HEK293 (cell line): ENCODE results near the gene MLLT10.

Experiments
- CTCF ChIA-PET: fragments of 350-600 bp; formaldehyde crosslinking; extraction: SDS; loops from one replicate; lab custom pipeline; 2021; ENCODE audit warnings: antibody characterized with exemption; lab: Yijun Ruan, JAX
- POLR2A ChIA-PET: fragments of 300-600 bp; formaldehyde crosslinking; extraction: SDS; loops from one replicate; lab custom pipeline; 2020; ENCODE audit warnings: antibody characterized with exemption, inconsistent platforms; lab: Yijun Ruan, JAX
- H3K27ac ChIP-seq: fragments of 200-500 bp; sonication (Bioruptor generic); 2 replicates; pipeline ENCODE4 v1.5.1; 2014; ENCODE audit warnings: low read depth, low read length, control low read depth, inconsistent platforms; ENCODE audit errors: extremely low read depth
- H3K36me3 ChIP-seq, 2 experiments: fragments of 200-500 bp in 1 of 2; sonication (Bioruptor generic) in 1 of 2; 1 replicate in 1 of 2; 2 replicates in 1 of 2; pipeline ENCODE4 v1.5.1; 2014 to 2017; ENCODE audit warnings: inconsistent platforms in 2 of 2, low read length in 2 of 2; ENCODE audit not compliant: control insufficient read depth in 2 of 2, insufficient read depth in 1 of 2
- H3K4me1 ChIP-seq: fragments of 200-500 bp; sonication (Bioruptor generic); 2 replicates; pipeline ENCODE4 v1.5.1; 2014; ENCODE audit warnings: mild to moderate bottlenecking, low read length, inconsistent platforms; ENCODE audit not compliant: control insufficient read depth, insufficient read depth
- H3K4me3 ChIP-seq: 2 replicates; pipeline ENCODE4 v1.5.1; 2011; ENCODE audit warnings: low read depth, mild to moderate bottlenecking, control low read depth, low read length, moderate library complexity
- H3K9me3 ChIP-seq: fragments of 200-500 bp; sonication (Bioruptor generic); 2 replicates; pipeline ENCODE4 v1.5.1; 2014; ENCODE audit warnings: low read depth, low read length, inconsistent platforms; ENCODE audit not compliant: control insufficient read depth, insufficient read depth
- KLF10 ChIP-seq: fragments of 450-650 bp; IDR thresholded peaks from 2 replicates; pipeline ENCODE4 v1.5.1; 2018; ENCODE audit warnings: missing biosample characterization, mild to moderate bottlenecking, missing genetic modification characterization
- KLF8 ChIP-seq: fragments of 450-650 bp; formaldehyde crosslinking; IDR thresholded peaks from 2 replicates; pipeline ENCODE4 v1.5.1; 2016; ENCODE audit warnings: missing biosample characterization, missing genetic modification characterization
- PBX3 ChIP-seq: sonication (generic); formaldehyde crosslinking; IDR thresholded peaks from 2 replicates; pipeline ENCODE4 v1.8.1; 2022; ENCODE audit warnings: mild to moderate bottlenecking, moderate library complexity, missing genetic modification reagents
- PRDM4 ChIP-seq: fragments of 450-650 bp; formaldehyde crosslinking; IDR thresholded peaks from 2 replicates; pipeline ENCODE4 v1.5.1; 2017; ENCODE audit warnings: missing biosample characterization, missing genetic modification characterization
- SP3 ChIP-seq: fragments of 450-650 bp; formaldehyde crosslinking; IDR thresholded peaks from 2 replicates; pipeline ENCODE4 v1.5.1; 2016; ENCODE audit warnings: missing biosample characterization, missing genetic modification characterization
- ZBTB7A ChIP-seq: fragments of 450-650 bp; formaldehyde crosslinking; IDR thresholded peaks from 2 replicates; pipeline ENCODE4 v1.5.1; 2016; ENCODE audit warnings: low read depth, missing biosample characterization, missing genetic modification characterization
- ZNF132 ChIP-seq: fragments of 450-650 bp; formaldehyde crosslinking; IDR thresholded peaks from 2 replicates; pipeline ENCODE4 v1.5.1; 2017; ENCODE audit warnings: missing biosample characterization, missing genetic modification characterization, borderline replicate concordance
- ZNF24 ChIP-seq: fragments of 450-650 bp; formaldehyde crosslinking; IDR thresholded peaks from 2 replicates; pipeline ENCODE4 v1.5.1; 2016; ENCODE audit warnings: missing biosample characterization, missing genetic modification characterization
- ZNF248 ChIP-seq: fragments of 450-650 bp; formaldehyde crosslinking; IDR thresholded peaks from 2 replicates; pipeline ENCODE4 v1.5.1; 2017; ENCODE audit warnings: missing biosample characterization, missing genetic modification characterization
- ZNF335 ChIP-seq: fragments of 450-650 bp; formaldehyde crosslinking; conservative IDR thresholded peaks from 2 replicates; pipeline ENCODE4 v1.5.1; 2016; ENCODE audit warnings: missing biosample characterization, missing genetic modification characterization
- ZNF530 ChIP-seq: fragments of 450-650 bp; formaldehyde crosslinking; IDR thresholded peaks from 2 replicates; pipeline ENCODE4 v1.5.1; 2016; ENCODE audit warnings: low read depth, missing biosample characterization, missing genetic modification characterization
- ZNF544 ChIP-seq: fragments of 450-650 bp; formaldehyde crosslinking; IDR thresholded peaks from 2 replicates; pipeline ENCODE4 v1.5.0; 2017; ENCODE audit warnings: missing biosample characterization, missing genetic modification characterization
- ZNF623 ChIP-seq: fragments of 450-650 bp; formaldehyde crosslinking; IDR thresholded peaks from 2 replicates; pipeline ENCODE4 v1.5.1; 2016; ENCODE audit warnings: missing biosample characterization, missing genetic modification characterization
- ZNF629 ChIP-seq: fragments of 450-650 bp; formaldehyde crosslinking; IDR thresholded peaks from 2 replicates; pipeline ENCODE4 v1.5.1; 2017; ENCODE audit warnings: missing biosample characterization, missing genetic modification characterization
- ZNF701 ChIP-seq: fragments of 450-650 bp; formaldehyde crosslinking; IDR thresholded peaks from 2 replicates; pipeline ENCODE4 v1.5.1; 2016; ENCODE audit warnings: missing biosample characterization, missing genetic modification characterization
- ZNF76 ChIP-seq: fragments of 450-650 bp; formaldehyde crosslinking; IDR thresholded peaks from 2 replicates; pipeline ENCODE4; 2016; ENCODE audit warnings: low read depth, missing biosample characterization, missing genetic modification characterization, borderline replicate concordance
- ZNF843 ChIP-seq: fragments of 450-650 bp; formaldehyde crosslinking; IDR thresholded peaks from 2 replicates; pipeline ENCODE4 v1.5.1; 2016; ENCODE audit warnings: missing biosample characterization, missing genetic modification characterization
- ZXDB ChIP-seq: fragments of 450-650 bp; formaldehyde crosslinking; IDR thresholded peaks from 2 replicates; pipeline ENCODE4 v1.5.1; 2016; ENCODE audit warnings: missing biosample characterization, missing genetic modification characterization
- TF ChIP-seq, protein P1 (sequence below): fragments of 450-650 bp; formaldehyde crosslinking; IDR thresholded peaks from 2 replicates; pipeline ENCODE4 v1.5.1; 2016; ENCODE audit warnings: missing biosample characterization, missing genetic modification characterization

MLLT10 gene

GRCh38 chr10:21518641-21519396 lies 15.2 kb upstream of the MLLT10 start (continued):
- TF ChIP-seq ZNF530 (no peak), ZNF629 (peak; percentile 90), ZNF132 (no peak), PRDM4 (peak; percentile 100), ZNF544 (no peak), ZXDB (tag by site-specific recombination) (0 out of 2 replicates have a peak, but pooled peaks have one; percentile 44), ZNF248 (tag by site-specific recombination) (no peak), ZBTB7A (no peak), KLF8 (peak; percentile 7; the same call in 1 of the 2 replicates), ZNF623 (tag by site-specific recombination) (no peak), ZNF843 (tag by site-specific recombination) (no peak), ZNF701 (tag by site-specific recombination) (no peak)
- TF ChIP-seq, protein P1, sequence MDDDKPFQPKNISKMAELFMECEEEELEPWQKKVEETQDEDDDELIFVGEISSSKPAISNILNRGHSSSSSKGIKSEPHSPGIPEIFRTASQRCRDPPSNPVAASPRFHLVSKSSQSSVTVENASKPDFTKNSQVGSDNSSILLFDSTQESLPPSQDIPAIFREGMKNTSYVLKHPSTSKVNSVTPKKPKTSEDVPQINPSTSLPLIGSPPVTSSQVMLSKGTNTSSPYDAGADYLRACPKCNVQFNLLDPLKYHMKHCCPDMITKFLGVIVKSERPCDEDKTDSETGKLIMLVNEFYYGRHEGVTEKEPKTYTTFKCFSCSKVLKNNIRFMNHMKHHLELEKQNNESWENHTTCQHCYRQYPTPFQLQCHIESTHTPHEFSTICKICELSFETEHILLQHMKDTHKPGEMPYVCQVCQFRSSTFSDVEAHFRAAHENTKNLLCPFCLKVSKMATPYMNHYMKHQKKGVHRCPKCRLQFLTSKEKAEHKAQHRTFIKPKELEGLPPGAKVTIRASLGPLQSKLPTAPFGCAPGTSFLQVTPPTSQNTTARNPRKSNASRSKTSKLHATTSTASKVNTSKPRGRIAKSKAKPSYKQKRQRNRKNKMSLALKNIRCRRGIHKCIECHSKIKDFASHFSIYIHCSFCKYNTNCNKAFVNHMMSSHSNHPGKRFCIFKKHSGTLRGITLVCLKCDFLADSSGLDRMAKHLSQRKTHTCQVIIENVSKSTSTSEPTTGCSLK: no peak

DNA sequence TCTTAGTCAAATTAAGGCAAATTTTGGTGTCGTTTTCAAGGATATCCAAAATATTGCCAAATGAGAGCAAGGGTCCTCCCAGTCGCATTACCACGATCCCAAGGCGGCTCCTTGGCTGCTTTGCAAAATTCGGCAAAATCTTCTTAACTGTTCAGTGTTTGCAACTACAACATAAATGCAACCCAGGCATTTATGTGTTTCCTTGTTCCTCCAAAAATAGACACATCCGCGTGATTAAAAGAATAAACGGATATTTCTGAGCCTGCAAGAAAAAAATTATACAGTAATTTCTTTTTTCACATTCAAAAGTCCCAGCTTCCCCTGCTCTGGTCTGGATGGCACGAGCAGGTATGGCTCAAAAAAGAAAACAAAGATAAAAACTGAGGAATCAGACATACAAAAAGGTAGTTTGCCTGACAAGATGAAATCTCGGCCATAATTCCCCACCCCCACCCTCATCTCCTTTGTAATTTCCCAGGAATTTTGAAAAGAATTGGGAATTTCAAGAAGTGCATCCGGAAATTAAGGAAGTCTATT lies 14.6 kb upstream of the MLLT10 start:
- ChIA-PET CTCF (interaction anchor here (0.9 to 1.4 kb wide), 2 partner anchors 77 to 237 kb away, joined by 3 read pairs; no protein-coding TSS in a partner anchor), POLR2A (interaction anchor here (0.7 to 3.2 kb wide), 3 partner anchors 7 to 208 kb away, joined by 8 to 23 read pairs (median 10); no protein-coding TSS in a partner anchor)
- peak overlapping the region; percentile 85; the same call in 1 of the 2 replicates for H3K27ac ChIP-seq

More for the DNA sequence above, 14.6 kb upstream of the MLLT10 start:
- Histone ChIP-seq H3K4me1 (peaks cover 27% of the 10 kb centered on the region), H3K36me3 (no peaks in the 10 kb centered on the region), H3K4me3 (peak overlapping the region; percentile 65), H3K9me3 (no peaks in the 10 kb centered on the region)
- TF ChIP-seq KLF8 (no peak), PBX3 (CRISPR knock-in tag) (no peak), ZNF335 (tag by site-specific recombination) (peak; percentile 51), SP3 (tag by site-specific recombination) (0 out of 2 replicates have a peak, but pooled peaks have one; percentile 7), ZNF76 (peak; percentile 36; the same call in 1 of the 2 replicates), ZNF24 (tag by site-specific recombination) (no peak), KLF10 (0 out of 2 replicates have a peak, but pooled peaks have one; percentile 7)
